A673 (cell line): ENCODE results near the gene CLRN1.

Source experiments
- EZH2 ChIP-seq: fragments of 200-600 bp; sonication (generic); IDR thresholded peaks from 2 replicates; pipeline ENCODE4 v1.6.1; 2017; ENCODE audit warnings: borderline replicate concordance, low read depth, mild to moderate bottlenecking, mixed read lengths, antibody characterized with exemption, low read length; ENCODE audit not compliant: poor library complexity, severe bottlenecking
- TF ChIP-seq, protein P1 (sequence below): fragments of 300-800, 200-600 bp; sonication (generic); conservative IDR thresholded peaks from 2 replicates; pipeline ENCODE4 v1.5.1; 2017; ENCODE audit warnings: low read depth, mild to moderate bottlenecking, antibody characterized with exemption, low read length, moderate library complexity, mixed read lengths

DNA sequence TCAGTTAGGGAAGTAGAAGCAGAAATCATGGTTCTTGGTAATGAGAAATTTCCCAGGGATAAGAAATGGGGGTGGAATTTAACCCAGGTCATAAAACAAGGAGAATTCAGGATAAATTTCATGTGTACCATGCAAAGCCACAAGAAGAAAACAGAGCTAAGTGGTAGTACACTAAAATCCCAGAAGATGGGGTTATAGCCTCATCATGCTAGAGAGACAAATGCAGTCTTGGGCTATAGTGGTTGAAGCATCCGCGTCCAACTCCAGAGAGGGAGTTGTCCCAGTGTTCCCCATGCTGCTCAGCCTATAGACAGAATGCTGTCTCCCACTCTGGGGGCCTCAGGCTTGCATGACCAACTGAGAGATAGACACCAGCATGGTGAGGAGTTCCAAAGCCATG, 36.2 kb upstream of the CLRN1 start:
- TF ChIP-seq EZH2, result no peak
- TF ChIP-seq, protein P1, sequence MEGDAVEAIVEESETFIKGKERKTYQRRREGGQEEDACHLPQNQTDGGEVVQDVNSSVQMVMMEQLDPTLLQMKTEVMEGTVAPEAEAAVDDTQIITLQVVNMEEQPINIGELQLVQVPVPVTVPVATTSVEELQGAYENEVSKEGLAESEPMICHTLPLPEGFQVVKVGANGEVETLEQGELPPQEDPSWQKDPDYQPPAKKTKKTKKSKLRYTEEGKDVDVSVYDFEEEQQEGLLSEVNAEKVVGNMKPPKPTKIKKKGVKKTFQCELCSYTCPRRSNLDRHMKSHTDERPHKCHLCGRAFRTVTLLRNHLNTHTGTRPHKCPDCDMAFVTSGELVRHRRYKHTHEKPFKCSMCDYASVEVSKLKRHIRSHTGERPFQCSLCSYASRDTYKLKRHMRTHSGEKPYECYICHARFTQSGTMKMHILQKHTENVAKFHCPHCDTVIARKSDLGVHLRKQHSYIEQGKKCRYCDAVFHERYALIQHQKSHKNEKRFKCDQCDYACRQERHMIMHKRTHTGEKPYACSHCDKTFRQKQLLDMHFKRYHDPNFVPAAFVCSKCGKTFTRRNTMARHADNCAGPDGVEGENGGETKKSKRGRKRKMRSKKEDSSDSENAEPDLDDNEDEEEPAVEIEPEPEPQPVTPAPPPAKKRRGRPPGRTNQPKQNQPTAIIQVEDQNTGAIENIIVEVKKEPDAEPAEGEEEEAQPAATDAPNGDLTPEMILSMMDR, result peak; percentile 56
